KBM-7 (cell line): ENCODE data around the gene MAPRE2.

Source experiments
- DNase-seq: peaks from one replicate; pipeline ENCODE4 v3.0.0-alpha.2; 2015
- in situ Hi-C: fragments of 300-500 bp; cut with MboI; formaldehyde crosslinking; loops from 2 replicates; pipeline ENCODE4 v1.14.3; 2020; ENCODE audit warnings: low sequenced_read_pairs, low pct_unique_long_range_greater_than_20kb, mixed read lengths

The MAPRE2 gene

DNA sequence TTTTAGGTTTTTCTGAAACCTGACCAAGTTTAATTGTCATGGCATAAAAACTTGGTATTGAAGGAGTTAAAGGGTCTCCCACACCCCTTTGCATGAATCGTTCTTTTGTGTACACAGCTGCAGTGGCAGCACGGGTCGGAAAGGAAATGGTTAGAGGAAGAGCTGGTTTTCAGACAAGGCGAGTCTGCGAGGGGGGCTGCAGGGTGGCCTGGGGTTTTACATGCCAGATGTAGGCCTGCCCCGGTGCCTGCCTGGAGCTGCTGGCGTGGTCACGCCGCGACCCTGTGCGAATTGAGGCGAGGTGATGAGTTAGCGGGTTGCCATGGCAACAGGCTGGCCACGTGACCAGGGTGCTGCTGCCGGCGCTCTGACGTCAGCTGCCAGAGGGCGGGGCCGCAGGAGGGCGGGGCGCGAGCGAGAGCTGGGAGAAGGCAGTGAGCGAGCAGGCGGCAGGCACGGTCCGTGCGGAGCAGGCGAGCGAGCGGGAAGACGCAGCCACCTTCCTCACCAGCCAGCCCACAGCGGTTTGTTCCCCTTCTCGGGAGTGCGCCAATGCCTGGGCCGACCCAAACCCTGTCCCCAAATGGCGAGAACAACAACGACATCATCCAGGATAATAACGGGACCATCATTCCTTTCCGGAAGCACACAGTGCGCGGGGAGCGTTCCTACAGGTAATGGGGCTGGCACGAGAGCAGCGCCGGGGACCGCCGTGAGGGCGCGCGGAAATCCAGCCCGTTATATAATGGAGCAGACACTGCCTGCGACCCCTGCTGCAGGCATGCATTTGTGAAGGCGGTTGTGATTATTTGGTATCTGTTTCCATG lies at the start of gene MAPRE2:
MAPRE2 (plus strand) TSS at position 426 of the 827 bp plus-strand sequence; CDS start at position 553, 127 bp downstream.
- DNase-seq, result peak; percentile 98
- in situ Hi-C loops, result no loop called here

DNA sequence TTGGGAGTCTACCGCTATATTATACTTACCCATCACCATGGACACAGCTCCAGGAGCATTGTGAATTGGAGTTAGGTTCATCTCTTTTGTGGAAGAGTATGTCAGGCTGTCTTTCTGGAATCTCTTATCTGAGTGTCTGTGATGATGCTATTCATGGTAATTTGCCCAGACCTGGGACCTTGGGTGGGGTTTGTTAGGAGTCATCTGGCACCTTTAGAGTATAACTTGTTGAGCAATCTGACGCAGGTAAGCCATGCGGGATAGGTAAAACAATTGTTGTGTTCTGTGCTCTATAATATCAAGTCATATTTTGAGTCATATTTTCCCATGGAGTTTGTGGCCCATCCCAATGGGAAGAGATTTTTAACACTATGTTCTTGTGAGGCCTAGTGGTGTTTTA lies 49.7 kb upstream of the MAPRE2 start:
- in situ Hi-C loops, result no loop called here
- DNase-seq, result no peak

DNA sequence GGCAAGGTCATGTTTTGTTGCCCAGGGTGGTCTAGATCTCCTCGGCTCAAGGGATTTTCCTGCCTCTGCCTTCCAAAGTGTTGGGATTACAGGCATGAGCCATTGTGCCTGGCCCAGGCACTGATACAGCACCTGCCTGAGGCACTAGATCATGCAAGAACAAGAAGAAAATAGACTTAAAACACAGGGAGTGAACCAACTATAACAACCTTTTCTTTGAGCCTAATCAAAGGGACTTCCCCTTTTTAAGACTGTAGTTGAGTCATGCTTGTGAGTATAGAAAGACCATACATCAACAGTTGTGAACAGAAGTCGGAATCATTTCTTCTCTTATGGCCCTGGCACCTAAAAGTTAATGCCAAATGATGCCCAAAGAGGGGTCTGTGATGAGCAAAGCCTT lies 47.9 kb upstream of the MAPRE2 start:
- in situ Hi-C loops, result no loop called here
- peak; percentile 46 for DNase-seq

DNA sequence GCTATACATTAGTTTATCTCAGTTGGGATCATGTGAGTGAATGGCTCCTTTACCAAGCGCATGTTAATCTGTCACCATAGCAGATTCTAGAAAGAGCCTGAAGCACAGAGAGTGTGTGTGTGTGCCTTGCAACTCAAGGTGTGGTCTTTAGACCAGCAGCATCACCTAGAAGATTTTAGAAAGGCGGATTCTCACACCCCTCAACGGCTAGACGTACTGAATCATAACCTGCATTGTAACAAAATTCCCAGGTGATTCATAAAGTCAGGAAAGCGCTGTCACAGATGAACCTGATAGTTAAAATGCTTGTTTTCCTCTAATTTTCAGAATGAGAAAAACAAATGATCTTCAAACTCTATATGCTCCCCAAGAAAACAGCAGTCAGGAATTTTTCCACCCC lies 45.5 kb upstream of the MAPRE2 start:
- in situ Hi-C loops, result no loop called here
- DNase-seq, result no peak

DNA sequence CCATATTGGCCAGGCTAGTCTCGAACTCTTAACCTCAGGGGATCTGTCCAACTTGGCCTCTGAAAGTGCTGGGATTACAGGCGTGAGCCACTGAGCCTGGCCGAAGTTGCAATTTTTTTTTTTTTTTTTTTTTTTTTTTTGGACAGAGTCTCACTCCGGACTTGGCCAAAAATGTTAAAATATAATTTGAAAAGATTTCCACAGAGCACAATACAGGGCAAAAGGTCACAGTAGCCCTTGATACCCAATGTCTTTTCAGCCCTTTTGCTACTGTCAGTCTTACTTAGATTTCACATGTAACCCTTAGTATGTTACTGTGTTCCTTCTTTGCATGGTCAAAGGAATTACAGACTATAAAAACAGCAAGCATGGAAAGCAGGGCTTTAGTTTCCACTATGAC lies 42.6 kb upstream of the MAPRE2 start:
- DNase-seq, result no peak
- in situ Hi-C loops, result no loop called here

DNA sequence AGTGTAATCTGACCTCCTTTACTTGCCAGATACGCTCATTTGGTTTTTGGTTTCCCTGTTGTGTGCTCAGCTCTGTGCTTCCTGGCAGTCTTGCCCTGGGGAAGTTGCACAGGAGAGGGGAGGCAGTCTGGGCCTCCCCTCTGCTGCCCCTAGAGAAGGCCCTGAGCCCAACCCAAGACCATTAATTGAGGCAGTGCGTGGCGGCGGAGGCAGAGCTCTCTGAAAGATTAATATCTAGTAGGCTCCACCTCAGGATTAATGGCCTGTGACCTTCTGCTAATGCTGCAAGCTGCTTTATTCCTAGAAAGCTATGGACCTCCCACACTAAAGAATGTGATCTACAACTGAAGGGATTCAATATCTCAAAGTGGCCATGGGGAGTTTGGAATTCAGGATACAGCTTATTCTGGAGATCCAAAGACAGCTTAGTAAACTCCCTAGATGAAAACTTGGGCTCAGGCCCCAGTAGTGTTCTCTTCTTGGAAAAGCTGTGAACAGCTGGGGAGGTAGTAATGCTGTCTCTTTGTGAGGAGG lies 41.4 kb upstream of the MAPRE2 start:
- no peak for DNase-seq
- in situ Hi-C loops, result loop anchor here (25.0 kb wide), 2 partner anchors 137 to 387 kb away; partner anchors contain the start of gene ZNF396

DNA sequence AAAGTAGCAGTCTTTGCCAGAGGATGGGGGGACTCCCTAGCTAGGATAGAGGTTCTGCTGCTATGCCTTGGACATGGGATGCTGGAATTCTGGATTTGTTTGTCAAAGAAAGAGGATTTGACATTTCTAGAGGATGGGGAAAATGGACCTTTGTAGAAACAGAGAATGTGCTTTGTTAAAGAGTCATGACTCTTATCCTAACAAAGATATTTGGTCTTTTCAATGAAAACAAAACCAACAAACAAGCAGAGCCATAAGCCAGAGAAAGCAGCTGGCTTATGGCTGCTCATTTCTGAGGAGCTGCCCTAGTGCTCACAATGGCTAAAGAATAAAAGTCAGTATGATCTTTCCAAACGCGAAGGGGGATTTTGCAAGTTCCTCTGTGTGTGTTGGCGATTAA lies 40.8 kb upstream of the MAPRE2 start:
- in situ Hi-C loops, result loop anchor here (25.0 kb wide), 2 partner anchors 137 to 387 kb away; partner anchors contain the start of gene ZNF396
- no peak for DNase-seq

DNA sequence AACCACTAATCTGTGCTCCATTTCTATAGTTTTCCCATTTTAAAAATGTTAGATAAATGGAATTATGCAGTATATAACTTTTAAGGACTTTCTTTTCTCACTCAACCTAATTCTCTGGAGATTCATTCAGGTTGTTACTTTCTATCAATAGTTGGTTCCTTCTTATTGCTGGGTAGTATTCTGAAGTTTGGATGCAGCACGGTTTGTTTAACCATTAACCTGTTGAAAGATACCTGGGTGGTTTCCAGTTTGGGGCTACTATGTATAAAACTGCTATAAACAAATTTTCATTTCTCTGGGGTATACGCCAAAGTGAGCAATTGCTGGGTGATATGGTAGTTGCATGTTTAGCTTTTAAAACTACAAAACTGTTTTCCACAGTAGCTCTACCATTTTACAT lies 39.1 kb upstream of the MAPRE2 start:
- in situ Hi-C loops, result loop anchor here (25.0 kb wide), 2 partner anchors 135 to 385 kb away; partner anchors contain the start of gene ZNF396
- DNase-seq, result no peak

DNA sequence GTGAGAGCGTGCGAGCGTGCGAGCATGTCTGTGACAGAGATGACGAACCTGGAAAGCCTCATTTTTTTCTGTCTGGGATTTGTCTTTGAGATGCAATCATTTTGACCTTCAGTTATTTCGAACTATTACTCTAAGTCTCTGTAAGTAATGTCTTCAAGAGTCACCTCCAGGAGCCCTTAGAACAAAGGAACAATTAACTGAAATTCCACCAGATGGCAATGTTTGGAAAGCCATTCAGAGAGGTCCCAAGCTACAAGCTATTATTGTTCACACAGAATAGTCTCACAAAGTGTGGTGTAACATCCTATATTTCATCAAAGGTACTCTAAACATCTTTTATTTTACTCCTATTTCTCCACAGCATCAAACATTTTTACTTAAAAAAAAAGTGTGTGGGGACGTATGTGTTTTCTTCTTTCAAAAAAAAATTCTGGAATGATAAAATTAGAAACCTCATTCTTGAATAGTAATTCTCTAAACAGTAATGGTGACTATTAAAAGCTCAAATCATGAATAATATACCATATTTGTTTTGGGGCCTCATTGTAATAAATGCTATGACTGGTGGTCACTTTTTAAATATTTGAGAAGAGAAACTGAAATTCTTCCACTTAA lies 35.1 kb upstream of the MAPRE2 start:
- in situ Hi-C loops, result loop anchor here (25.0 kb wide), 2 partner anchors 131 to 381 kb away; partner anchors contain the start of gene ZNF396
- peak; percentile 81 for DNase-seq

DNA sequence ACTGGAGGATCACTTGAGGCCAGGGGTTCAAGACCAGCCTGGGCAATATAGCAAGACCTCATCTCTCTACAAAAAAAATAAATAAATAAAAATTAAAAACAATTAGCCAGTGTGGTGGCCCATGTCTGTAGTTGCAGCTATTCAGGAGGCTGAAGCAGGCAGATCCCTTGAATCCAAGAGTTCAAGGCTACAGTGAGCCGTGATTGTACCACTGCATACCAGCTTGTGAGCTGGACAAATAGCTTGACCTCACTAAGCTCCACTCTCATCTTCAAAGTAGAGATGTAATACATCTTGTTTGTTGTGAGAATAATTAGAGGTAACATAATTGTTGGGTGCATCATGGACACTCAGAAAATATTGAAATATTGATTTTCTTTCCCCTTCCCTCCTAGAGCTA lies 31.1 kb upstream of the MAPRE2 start:
- no peak for DNase-seq
- in situ Hi-C loops, result loop anchor here (25.0 kb wide), 2 partner anchors 127 to 377 kb away; partner anchors contain the start of gene ZNF396

DNA sequence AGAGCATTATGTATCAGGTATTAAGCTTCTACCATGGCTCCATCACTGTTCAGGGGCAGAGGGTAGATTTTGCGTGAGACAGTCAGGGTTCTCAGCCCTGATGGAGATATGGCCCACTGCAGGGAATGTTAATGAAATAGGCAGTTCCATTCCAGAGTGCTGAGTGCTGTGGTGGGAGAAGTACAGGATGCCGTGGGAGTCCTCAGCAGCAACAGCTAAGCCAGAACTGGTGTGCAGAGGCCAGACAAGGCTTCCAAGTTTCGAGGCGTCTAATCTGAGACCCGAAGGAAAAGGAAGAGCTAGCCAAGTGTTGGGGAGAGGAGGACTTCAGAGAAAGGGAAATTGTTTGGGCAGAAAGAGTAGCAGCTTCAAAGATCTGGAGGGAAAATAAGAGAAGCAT lies 30.2 kb upstream of the MAPRE2 start:
- in situ Hi-C loops, result loop anchor here (25.0 kb wide), 2 partner anchors 126 to 376 kb away; partner anchors contain the start of gene ZNF396
- DNase-seq, result no peak

DNA sequence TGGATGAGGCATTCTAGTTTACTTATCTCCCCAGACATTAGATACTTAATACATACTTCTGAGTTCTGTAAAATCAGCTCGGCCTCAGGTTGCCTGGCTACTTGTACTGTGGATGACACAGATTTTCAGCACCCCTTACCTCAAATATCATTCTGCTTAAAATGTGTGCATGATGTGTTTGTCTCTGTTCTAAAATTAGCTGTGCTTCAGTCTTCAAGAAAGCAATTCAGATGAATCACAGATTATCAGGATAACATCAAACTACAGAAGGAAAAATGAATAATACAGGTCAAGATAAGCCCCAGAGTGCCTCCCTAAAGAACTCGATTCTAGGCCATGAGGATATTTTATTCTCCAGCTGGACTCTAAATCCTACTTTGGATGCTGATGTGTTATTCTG lies 21.3 kb upstream of the MAPRE2 start:
- in situ Hi-C loops, result loop anchor here (25.0 kb wide), 2 partner anchors 117 to 367 kb away; partner anchors contain the start of gene ZNF396
- DNase-seq, result no peak

DNA sequence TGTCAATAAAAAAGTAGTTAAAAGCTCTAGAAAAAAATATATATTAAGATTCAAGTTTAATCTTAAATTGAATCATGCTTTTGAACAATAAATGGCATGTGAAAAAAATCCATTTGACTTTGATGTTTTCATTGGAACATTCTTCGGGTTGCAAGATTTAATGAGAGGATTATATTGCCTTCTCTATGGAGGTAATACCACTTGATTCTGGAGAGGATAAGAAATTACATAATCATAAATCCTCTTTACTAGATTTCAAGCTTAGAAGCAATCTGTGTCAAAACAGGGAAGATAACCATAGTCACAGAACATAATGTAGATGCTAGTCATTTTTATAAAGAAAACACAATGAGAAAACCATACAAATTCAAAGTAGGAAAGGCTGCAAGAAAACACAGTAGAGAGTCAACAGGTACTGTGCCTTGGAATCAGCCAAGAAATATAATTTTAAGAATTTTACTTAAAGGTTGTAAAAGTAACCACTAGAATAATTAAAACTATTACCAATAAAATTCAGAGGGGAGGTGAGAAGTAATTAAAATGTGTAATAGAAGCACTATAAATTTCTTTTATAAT lies 18.7 kb upstream of the MAPRE2 start:
- DNase-seq, result no peak
- in situ Hi-C loops, result loop anchor here (25.0 kb wide), 2 partner anchors 115 to 365 kb away; partner anchors contain the start of gene ZNF396

DNA sequence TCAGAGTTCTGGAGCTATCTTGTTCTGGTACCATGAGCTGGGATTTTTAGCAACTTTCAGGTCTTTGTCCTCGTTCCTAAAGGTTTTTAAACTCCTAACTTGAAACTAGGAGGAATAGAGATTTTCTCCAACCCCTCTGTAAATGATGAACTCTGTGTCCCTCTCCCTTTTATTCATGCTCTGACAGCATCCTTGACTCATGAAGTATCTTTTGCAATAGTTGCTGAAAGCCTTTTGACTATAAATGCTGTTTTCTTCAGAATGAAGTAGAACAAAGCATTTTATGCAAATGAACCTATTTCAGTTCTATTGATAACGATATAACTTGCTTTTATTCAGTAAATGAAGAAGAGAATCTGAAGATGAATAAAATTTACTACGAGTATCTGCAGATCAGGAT lies 17.0 kb upstream of the MAPRE2 start:
- no peak for DNase-seq
- in situ Hi-C loops, result loop anchor here (25.0 kb wide), 2 partner anchors 113 to 363 kb away; partner anchors contain the start of gene ZNF396

DNA sequence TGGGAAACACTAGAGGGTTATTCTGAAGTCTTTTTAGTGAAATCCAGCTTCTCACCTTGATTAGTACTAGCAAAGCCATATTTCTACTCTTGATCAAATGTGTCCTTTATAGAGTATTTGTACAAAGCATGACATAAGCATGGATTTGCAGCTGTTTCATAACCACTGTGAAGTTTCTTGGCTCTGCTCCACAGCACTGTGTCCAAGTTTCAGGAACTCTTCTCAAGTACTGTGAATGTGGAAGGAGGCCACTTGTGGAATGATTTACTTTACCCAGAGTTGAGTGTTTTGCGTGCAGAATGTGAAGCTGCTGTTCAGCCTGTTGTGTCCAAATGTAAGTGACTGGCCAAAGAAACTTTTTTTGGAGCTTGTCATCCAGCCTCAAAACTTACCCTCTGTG lies 16.2 kb upstream of the MAPRE2 start:
- in situ Hi-C loops, result loop anchor here (25.0 kb wide), 2 partner anchors 112 to 362 kb away; partner anchors contain the start of gene ZNF396

DNA sequence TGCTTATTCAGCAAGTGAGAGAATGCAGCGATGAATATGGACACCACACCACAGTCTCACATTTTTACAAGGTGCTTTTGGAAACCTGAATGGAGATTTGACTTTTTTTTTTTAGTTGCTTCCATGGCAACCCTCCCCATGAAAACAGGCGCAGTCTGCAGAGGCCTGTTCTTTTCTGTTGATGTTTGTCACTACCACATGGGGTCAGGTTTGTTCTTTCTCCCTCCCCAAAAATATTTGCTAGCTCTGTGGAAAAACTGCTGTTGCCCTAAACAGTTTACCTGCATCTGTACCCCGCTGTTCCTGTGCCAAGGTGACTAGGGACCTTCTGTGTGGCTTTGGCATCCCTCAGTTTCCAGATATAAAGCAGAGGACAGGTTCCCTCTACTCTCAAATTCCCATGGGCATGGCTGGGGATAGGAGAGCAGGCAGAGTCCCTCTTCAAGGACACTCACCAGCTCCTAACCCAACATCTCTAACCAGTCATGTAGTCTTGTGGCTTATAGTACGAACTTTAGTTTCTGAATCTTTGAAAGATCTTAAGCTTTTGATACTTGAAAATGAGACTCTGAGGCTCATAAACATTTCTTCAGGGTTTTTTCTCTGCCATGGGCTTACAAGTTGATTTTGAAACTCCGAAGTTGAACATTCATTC lies 14.7 kb upstream of the MAPRE2 start:
- in situ Hi-C loops, result no loop called here
- DNase-seq, result no peak

More for the DNA sequence above, 16.2 kb upstream of the MAPRE2 start:
- DNase-seq, result no peak

DNA sequence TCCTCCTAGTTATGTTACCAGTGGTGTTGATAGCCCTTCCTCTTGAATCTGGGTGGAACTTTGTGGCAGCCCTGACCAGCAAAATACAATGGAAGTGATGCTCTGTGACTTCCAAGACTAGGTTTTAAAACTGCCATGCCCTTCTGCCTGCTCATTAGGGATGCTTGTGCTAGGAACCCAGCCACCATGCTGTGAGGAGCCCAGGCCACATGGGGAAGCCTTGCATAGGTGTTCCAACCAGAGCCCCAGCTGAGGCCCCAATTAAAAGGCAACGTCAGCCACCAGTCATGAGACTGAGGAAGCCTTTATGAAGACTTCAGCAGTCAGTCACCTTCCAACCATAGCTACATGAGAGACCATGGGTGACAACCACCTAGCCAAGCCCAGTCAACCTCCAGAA lies 14.0 kb upstream of the MAPRE2 start:
- in situ Hi-C loops, result no loop called here
- no peak for DNase-seq

DNA sequence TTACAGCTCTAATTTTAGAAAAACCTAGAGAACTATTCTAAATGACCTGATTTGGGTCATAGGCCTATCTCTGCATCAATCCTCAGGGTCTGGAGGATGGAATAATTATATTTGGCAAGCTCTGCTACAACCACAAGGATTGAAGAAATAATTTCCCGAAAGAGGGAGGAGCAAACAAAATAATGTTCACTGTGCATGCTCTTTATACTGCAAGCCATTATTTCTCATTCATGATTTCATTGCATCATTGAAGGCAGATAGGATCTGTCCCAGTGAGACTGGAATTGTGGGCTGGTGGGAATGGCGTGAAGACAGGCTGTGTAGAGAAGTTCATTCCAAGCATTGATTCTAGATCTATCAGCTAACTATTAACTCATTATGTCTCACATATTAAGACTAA lies 12.7 kb upstream of the MAPRE2 start:
- DNase-seq, result no peak
- in situ Hi-C loops, result no loop called here

DNA sequence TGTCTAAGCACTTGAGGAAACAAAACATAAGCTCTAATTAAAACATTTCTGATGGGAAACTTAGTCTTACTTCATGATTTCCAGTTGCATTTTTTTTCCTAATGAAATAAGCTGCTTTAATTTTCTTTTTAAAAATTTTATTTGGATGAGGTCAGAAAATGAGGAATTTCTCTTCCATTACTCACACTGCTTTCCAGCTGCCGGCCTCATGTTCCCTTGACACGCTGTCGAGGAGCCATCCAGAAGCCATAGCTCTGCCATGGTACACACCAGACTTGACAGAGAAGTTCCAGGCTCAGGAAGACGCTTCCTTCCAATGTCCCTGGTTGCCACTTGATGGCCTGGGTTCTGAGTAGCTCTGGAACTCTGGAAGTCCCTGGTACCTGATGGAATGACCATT lies 12.1 kb upstream of the MAPRE2 start:
- DNase-seq, result no peak
- in situ Hi-C loops, result no loop called here
